ENCODE data around the gene TMEM98.
"Not testable (repeated sequence)": the region's sequence is repeated elsewhere in the genome, so short reads cannot be mapped to it uniquely, and the experiment has no call there.

Gene TMEM98, protein sequence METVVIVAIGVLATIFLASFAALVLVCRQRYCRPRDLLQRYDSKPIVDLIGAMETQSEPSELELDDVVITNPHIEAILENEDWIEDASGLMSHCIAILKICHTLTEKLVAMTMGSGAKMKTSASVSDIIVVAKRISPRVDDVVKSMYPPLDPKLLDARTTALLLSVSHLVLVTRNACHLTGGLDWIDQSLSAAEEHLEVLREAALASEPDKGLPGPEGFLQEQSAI

DNA sequence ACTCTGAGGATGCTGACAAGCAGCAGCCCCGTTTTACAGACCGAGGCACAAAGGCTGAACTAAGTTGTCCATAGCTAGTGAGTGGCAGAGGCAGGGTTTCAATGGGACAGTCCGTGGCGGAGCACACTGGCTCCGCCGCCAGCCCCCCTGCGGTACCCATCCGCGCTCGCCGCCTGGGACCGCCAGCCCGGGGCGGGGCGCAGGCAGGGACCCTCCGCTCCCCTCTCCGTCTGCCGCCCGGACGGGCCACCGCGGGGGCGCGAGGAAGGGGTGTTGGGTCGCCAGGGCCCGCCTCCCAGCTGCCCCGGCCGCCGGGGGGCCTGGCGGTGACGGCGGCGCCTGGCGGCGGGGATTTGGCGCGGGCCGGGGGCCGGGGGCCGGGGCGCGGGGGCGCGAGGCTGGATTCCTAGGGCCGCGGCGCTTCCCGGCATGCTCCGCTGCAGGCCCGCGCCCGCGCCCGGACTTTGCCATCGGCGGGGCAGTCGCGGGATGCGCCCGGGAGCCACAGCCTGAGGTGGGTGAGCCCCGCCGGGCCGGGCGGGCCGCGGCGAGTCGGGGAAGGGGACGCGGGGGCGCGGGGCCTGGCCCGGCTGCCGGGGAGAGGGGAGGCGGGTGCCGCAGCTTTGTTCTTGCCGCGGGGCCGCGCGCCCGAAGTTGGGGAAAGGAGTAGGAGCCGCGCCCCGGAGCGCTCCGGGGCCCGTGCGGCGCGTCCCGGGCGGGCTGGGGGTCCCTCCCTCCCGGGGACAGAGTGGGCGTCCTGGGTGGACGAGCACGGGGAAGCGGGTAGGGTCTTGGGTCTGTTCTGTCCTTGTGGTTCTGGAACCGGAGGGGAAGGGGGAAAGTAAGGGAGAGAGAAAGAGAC, at the start of gene TMEM98:
TSS of gene TMEM98 (plus strand) at position 430 of the 862 bp plus-strand sequence. CDS start 3,376 bp downstream, outside the sequence.
- H3K4me1 ChIP-seq (ENCODE audit: control insufficient read depth, insufficient read depth, low read length), result peaks cover 10% of the 10 kb centered on the region
- peak within 1 kb of the TSS; percentile 34 to 84 for H3K9ac ChIP-seq (ENCODE audit: low read length in 2 of 2)
- peak within 1 kb of the TSS; percentile 59 to 83 for H3K4me3 ChIP-seq (ENCODE audit: low read length in 2 of 2)
- H3K9me3 ChIP-seq (ENCODE audit: control insufficient read depth in 2 of 2, low read length in 2 of 2), result no peaks in the 10 kb centered on the region
- H3K27ac ChIP-seq (ENCODE audit: low read length), result peak within 1 kb of the TSS; percentile 31
- H3K27me3 ChIP-seq (ENCODE audit: control insufficient read depth in 1 of 2, insufficient read depth in 2 of 2, low read length in 2 of 2), result no peaks in the 10 kb centered on the region
- peaks cover 0 to 2% of the 10 kb centered on the region in 2 donors for H3K36me3 ChIP-seq (ENCODE audit: control insufficient read depth in 2 of 2, insufficient read depth in 2 of 2, low read length in 2 of 2)

GRCh38 chr17:32878211-32878610, 49.7 kb upstream of the TMEM98 start:
- Histone ChIP-seq H3K27me3 (ENCODE audit: control insufficient read depth in 1 of 2, insufficient read depth in 2 of 2, low read length in 2 of 2) (peaks cover 0 to 2% of the 10 kb centered on the region in 2 donors), H3K27ac (ENCODE audit: low read length) (no peak overlapping the region), H3K9ac (ENCODE audit: low read length in 2 of 2) (no peak overlapping the region), H3K36me3 (ENCODE audit: control insufficient read depth in 2 of 2, insufficient read depth in 2 of 2, low read length in 2 of 2) (no peaks in the 10 kb centered on the region), H3K4me3 (ENCODE audit: low read length in 2 of 2) (no peak overlapping the region), H3K4me1 (ENCODE audit: control insufficient read depth, insufficient read depth, low read length) (peaks cover 9% of the 10 kb centered on the region), H3K9me3 (ENCODE audit: control insufficient read depth in 2 of 2, low read length in 2 of 2) (no peaks in the 10 kb centered on the region)

GRCh38 chr17:32879134-32879533, 48.8 kb upstream of the TMEM98 start:
- peaks cover 0 to 2% of the 10 kb centered on the region in 2 donors for H3K27me3 ChIP-seq (ENCODE audit: control insufficient read depth in 1 of 2, insufficient read depth in 2 of 2, low read length in 2 of 2)
- peaks cover 9% of the 10 kb centered on the region for H3K4me1 ChIP-seq (ENCODE audit: control insufficient read depth, insufficient read depth, low read length)
- H3K27ac ChIP-seq (ENCODE audit: low read length), result no peak overlapping the region
- no peak overlapping the region for H3K9ac ChIP-seq (ENCODE audit: low read length in 2 of 2)
- H3K4me3 ChIP-seq (ENCODE audit: low read length in 2 of 2), result no peak overlapping the region
- H3K9me3 ChIP-seq (ENCODE audit: control insufficient read depth in 2 of 2, low read length in 2 of 2), result no peaks in the 10 kb centered on the region
- no peaks in the 10 kb centered on the region for H3K36me3 ChIP-seq (ENCODE audit: control insufficient read depth in 2 of 2, insufficient read depth in 2 of 2, low read length in 2 of 2)

DNA sequence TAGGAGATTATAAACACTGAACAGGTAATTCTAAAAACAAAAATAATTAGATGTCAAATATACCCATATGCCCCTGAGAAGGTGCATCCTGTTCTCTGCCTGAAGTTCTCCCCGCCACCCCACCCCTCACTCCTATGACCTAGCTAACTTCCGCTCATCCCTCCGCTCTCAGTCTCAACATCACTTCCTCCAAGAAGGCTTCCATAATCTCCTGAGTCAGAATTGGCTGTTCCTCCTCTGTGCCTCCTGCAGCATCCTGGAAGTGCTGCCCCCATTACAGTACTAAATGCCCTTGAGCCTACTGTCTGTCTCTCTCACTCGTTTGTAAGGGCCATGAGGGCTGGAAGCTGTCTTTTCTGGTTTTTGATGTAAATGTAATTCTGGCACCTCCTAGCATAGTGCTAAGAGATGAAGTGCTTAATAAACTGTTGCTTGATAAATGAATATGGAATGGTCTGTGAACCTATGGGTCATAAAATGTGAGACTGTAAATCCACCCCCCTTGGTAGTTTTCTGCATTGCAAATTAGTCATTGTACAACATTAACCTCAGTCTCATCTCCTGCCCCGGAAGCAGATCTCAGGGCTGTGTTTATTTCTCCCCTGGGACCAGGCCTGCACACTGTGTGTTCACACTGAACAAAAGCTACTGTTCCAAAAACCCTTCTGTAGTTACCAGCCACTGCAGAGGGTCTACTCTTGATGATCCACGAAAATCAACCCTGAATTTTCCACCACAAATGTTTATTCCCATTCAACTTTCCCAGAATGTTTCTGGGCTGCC, 47.1 kb upstream of the TMEM98 start:
- H3K36me3 ChIP-seq (ENCODE audit: control insufficient read depth in 2 of 2, insufficient read depth in 2 of 2, low read length in 2 of 2), result no peaks in the 10 kb centered on the region
- H3K27ac ChIP-seq (ENCODE audit: low read length), result no peak overlapping the region
- no peaks in the 10 kb centered on the region for H3K9me3 ChIP-seq (ENCODE audit: control insufficient read depth in 2 of 2, low read length in 2 of 2)
- H3K27me3 ChIP-seq (ENCODE audit: control insufficient read depth in 1 of 2, insufficient read depth in 2 of 2, low read length in 2 of 2), result peaks cover 0 to 4% of the 10 kb centered on the region in 2 donors
- peaks cover 9% of the 10 kb centered on the region for H3K4me1 ChIP-seq (ENCODE audit: control insufficient read depth, insufficient read depth, low read length)
- H3K9ac ChIP-seq (ENCODE audit: low read length in 2 of 2), result no peak overlapping the region
- H3K4me3 ChIP-seq (ENCODE audit: low read length in 2 of 2), result no peak overlapping the region

- H3K27ac ChIP-seq (ENCODE audit: low read length), result no peak overlapping the region
- no peaks in the 10 kb centered on the region for H3K9me3 ChIP-seq (ENCODE audit: control insufficient read depth in 2 of 2, low read length in 2 of 2)
- peaks cover 6% of the 10 kb centered on the region for H3K4me1 ChIP-seq (ENCODE audit: control insufficient read depth, insufficient read depth, low read length)
- H3K27me3 ChIP-seq (ENCODE audit: control insufficient read depth in 1 of 2, insufficient read depth in 2 of 2, low read length in 2 of 2), result peaks cover 0 to 6% of the 10 kb centered on the region in 2 donors
- no peak overlapping the region for H3K9ac ChIP-seq (ENCODE audit: low read length in 2 of 2)
- H3K4me3 ChIP-seq (ENCODE audit: low read length in 2 of 2), result no peak overlapping the region
- no peaks in the 10 kb centered on the region for H3K36me3 ChIP-seq (ENCODE audit: control insufficient read depth in 2 of 2, insufficient read depth in 2 of 2, low read length in 2 of 2)
Measured at GRCh38 chr17:32882029-32882428, 45.9 kb upstream of the TMEM98 start.

- Histone ChIP-seq H3K9ac (ENCODE audit: low read length in 2 of 2) (no peak overlapping the region), H3K27ac (ENCODE audit: low read length) (no peak overlapping the region), H3K27me3 (ENCODE audit: control insufficient read depth in 1 of 2, insufficient read depth in 2 of 2, low read length in 2 of 2) (peaks cover 0 to 6% of the 10 kb centered on the region in 2 donors), H3K4me1 (ENCODE audit: control insufficient read depth, insufficient read depth, low read length) (peaks cover 3% of the 10 kb centered on the region), H3K9me3 (ENCODE audit: control insufficient read depth in 2 of 2, low read length in 2 of 2) (no peaks in the 10 kb centered on the region), H3K36me3 (ENCODE audit: control insufficient read depth in 2 of 2, insufficient read depth in 2 of 2, low read length in 2 of 2) (no peaks in the 10 kb centered on the region), H3K4me3 (ENCODE audit: low read length in 2 of 2) (no peak overlapping the region)
Measured at GRCh38 chr17:32882734-32883133, 45.2 kb upstream of the TMEM98 start.

GRCh38 chr17:32886951-32887350, 41.0 kb upstream of the TMEM98 start:
- H3K4me3 ChIP-seq (ENCODE audit: low read length in 2 of 2), result not testable (repeated sequence)

GRCh38 chr17:32887410-32887809, 40.5 kb upstream of the TMEM98 start:
- not testable (repeated sequence) for H3K4me1 ChIP-seq (ENCODE audit: control insufficient read depth, insufficient read depth, low read length); H3K27me3 ChIP-seq (ENCODE audit: control insufficient read depth in 1 of 2, insufficient read depth in 2 of 2, low read length in 2 of 2); H3K4me3 ChIP-seq (ENCODE audit: low read length in 2 of 2); H3K9me3 ChIP-seq (ENCODE audit: control insufficient read depth in 2 of 2, low read length in 2 of 2); H3K27ac ChIP-seq (ENCODE audit: low read length); H3K9ac ChIP-seq (ENCODE audit: low read length in 2 of 2); H3K36me3 ChIP-seq (ENCODE audit: control insufficient read depth in 2 of 2, insufficient read depth in 2 of 2, low read length in 2 of 2)

More at GRCh38 chr17:32886951-32887350, 41.0 kb upstream of the TMEM98 start:
- H3K4me1 ChIP-seq (ENCODE audit: control insufficient read depth, insufficient read depth, low read length); H3K9ac ChIP-seq (ENCODE audit: low read length in 2 of 2); H3K9me3 ChIP-seq (ENCODE audit: control insufficient read depth in 2 of 2, low read length in 2 of 2); H3K36me3 ChIP-seq (ENCODE audit: control insufficient read depth in 2 of 2, insufficient read depth in 2 of 2, low read length in 2 of 2); H3K27ac ChIP-seq (ENCODE audit: low read length); H3K27me3 ChIP-seq (ENCODE audit: control insufficient read depth in 1 of 2, insufficient read depth in 2 of 2, low read length in 2 of 2): not testable (repeated sequence)

DNA sequence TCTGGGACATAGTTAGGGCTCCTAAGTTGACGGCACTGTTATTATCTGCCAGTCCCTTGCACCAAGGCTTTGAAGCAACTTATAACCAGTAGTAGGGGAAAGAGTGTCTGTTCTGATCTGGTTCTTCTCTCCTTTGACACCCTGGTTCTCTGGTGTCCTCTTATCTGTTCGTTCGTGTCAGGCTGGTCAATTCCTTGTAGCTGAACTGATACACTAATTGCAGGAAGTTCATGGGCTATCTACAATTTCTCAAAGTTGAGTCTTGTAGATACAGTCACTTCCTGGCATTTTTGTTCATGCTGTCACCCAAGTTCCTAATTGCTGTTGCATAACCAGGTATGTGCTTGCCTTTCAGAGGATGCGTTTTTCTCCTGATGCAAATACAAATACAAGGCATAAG, 33.7 kb upstream of the TMEM98 start:
- Histone ChIP-seq H3K9ac (ENCODE audit: low read length in 2 of 2) (no peak overlapping the region), H3K4me3 (ENCODE audit: low read length in 2 of 2) (no peak overlapping the region), H3K27ac (ENCODE audit: low read length) (no peak overlapping the region), H3K36me3 (ENCODE audit: control insufficient read depth in 2 of 2, insufficient read depth in 2 of 2, low read length in 2 of 2) (no peaks in the 10 kb centered on the region), H3K27me3 (ENCODE audit: control insufficient read depth in 1 of 2, insufficient read depth in 2 of 2, low read length in 2 of 2) (peaks cover 4 to 8% of the 10 kb centered on the region in 2 donors), H3K9me3 (ENCODE audit: control insufficient read depth in 2 of 2, low read length in 2 of 2) (no peaks in the 10 kb centered on the region), H3K4me1 (ENCODE audit: control insufficient read depth, insufficient read depth, low read length) (no peaks in the 10 kb centered on the region)

DNA sequence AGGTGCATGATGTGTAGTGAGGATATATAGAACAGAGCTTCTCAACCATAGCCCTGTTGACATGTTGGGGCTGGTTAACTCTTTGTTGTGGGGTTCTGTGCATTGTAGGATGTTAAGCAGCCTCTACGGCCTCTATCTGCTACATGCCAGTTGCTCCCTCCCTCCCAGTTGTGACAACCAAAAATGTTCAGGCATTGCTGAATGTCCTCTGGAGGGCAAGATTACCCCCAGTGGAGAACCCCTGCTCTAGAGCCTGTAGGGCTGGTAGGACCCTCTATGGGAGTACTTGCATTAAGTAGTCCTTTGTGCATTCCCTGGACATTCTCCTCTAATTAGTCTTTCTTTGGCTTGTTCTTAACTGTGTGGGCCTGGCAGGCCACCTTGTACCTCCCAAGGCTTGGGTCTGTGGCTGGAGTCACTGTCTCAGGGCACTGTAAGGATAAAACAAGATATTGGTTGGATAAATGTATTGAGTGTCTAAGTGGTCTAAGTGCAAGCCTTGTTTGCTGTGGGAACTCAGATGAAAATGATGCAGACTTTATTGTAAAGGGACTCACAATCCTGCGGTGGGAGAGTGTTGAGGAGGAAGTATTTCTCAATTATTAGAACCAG, 31.2 kb upstream of the TMEM98 start:
- no peaks in the 10 kb centered on the region for H3K4me1 ChIP-seq (ENCODE audit: control insufficient read depth, insufficient read depth, low read length)
- H3K9ac ChIP-seq (ENCODE audit: low read length in 2 of 2), result no peak overlapping the region
- no peak overlapping the region for H3K27ac ChIP-seq (ENCODE audit: low read length)
- no peaks in the 10 kb centered on the region for H3K36me3 ChIP-seq (ENCODE audit: control insufficient read depth in 2 of 2, insufficient read depth in 2 of 2, low read length in 2 of 2)
- peaks cover 4 to 8% of the 10 kb centered on the region in 2 donors for H3K27me3 ChIP-seq (ENCODE audit: control insufficient read depth in 1 of 2, insufficient read depth in 2 of 2, low read length in 2 of 2)
- H3K4me3 ChIP-seq (ENCODE audit: low read length in 2 of 2), result no peak overlapping the region
- no peaks in the 10 kb centered on the region for H3K9me3 ChIP-seq (ENCODE audit: control insufficient read depth in 2 of 2, low read length in 2 of 2)
